Prostate gland (tissue), 2 donors: ENCODE measurements around the gene TSEN54.

Experiments used
- POLR2A ChIP-seq: fragments of 450-650 bp; IDR thresholded peaks from one replicate; pipeline ENCODE4 v1.6.1; 2016; ENCODE audit warnings: antibody characterized with exemption, mild to moderate bottlenecking
- POLR2AphosphoS5 ChIP-seq: sonication (generic); formaldehyde crosslinking; IDR thresholded peaks from one replicate; pipeline ENCODE4 v1.6.1; 2017; ENCODE audit warnings: antibody characterized with exemption
- TF ChIP-seq, protein P1 (sequence below), 4 experiments: fragments of 200-600 bp in 2 of 4; fragments of 450-650 bp in 2 of 4; sonication (generic) in 2 of 4; IDR thresholded peaks; 1 replicate in 3 of 4; 2 replicates in 1 of 4; pipeline ENCODE4 v1.5.1; 2016 to 2019; ENCODE audit warnings: antibody characterized with exemption in 4 of 4, mild to moderate bottlenecking in 2 of 4, moderate library complexity in 2 of 4

GRCh38 chr17:75480281-75480680 is 36.0 kb upstream of the TSEN54 start:
- TF ChIP-seq, protein P1, sequence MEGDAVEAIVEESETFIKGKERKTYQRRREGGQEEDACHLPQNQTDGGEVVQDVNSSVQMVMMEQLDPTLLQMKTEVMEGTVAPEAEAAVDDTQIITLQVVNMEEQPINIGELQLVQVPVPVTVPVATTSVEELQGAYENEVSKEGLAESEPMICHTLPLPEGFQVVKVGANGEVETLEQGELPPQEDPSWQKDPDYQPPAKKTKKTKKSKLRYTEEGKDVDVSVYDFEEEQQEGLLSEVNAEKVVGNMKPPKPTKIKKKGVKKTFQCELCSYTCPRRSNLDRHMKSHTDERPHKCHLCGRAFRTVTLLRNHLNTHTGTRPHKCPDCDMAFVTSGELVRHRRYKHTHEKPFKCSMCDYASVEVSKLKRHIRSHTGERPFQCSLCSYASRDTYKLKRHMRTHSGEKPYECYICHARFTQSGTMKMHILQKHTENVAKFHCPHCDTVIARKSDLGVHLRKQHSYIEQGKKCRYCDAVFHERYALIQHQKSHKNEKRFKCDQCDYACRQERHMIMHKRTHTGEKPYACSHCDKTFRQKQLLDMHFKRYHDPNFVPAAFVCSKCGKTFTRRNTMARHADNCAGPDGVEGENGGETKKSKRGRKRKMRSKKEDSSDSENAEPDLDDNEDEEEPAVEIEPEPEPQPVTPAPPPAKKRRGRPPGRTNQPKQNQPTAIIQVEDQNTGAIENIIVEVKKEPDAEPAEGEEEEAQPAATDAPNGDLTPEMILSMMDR (IDR thresholded peaks at IDR 0.05), result no peak
- TF ChIP-seq POLR2A (no peak), POLR2AphosphoS5 (no peak)
